HG03575 (cell line): ENCODE measurements around the gene ZNF200.
A peak's percentile ranks its signal among the peaks of the same experiment; 100 is the strongest.
"Not testable (repeated sequence)": the region's sequence is repeated elsewhere in the genome, so short reads cannot be mapped to it uniquely, and the experiment has no call there.

ENCODE experiments used
- ATAC-seq: cut with Tn5 transposase; IDR thresholded peaks from one replicate; pipeline ENCODE4 v1.9.1; 2021; ENCODE audit not compliant: unreplicated experiment, insufficient number of reproducible peaks, low FRiP score; ENCODE audit errors: extremely low read depth

The ZNF200 gene, protein sequence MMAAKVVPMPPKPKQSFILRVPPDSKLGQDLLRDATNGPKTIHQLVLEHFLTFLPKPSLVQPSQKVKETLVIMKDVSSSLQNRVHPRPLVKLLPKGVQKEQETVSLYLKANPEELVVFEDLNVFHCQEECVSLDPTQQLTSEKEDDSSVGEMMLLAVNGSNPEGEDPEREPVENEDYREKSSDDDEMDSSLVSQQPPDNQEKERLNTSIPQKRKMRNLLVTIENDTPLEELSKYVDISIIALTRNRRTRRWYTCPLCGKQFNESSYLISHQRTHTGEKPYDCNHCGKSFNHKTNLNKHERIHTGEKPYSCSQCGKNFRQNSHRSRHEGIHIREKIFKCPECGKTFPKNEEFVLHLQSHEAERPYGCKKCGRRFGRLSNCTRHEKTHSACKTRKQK

DNA sequence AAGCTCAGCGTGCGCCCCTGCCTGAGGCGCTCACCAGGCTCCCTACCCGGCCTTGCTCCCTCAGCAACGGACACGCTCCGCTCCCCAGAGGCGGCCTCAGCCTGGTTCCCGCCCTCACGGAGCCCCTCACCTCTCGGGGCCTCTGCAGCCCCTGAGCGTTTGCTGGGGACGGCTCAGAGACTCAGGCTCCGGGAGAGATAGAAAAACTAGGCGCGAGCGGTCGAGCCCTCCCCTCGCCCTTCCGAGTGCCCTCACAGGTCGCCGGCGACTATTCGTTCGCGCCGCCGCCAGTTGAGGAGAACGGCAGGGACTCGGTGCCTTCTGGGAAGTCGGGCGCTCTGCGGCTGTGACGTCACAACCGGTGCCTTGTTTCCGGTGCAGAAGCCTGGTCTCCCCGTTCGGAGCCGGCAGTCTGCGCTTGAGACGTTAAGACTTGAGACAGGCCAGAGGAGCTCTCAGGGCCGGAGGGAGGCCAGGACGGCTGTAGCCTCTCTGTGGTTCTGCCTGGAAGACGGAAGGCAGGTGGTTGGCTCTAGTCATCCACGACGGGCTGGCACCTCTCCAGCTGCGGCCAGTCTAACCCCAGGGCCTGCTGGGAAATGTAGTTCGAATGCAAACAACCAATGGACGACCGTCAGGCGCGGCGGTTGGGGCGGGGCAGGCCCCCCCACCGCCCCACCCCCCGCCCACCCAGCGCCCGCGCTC, at the start of gene ZNF200:
Gene ZNF200 (minus strand): TSS at position 302 of the 705 bp plus-strand sequence. CDS start 1,403 bp downstream, outside the sequence.
- ATAC-seq: no peak

DNA sequence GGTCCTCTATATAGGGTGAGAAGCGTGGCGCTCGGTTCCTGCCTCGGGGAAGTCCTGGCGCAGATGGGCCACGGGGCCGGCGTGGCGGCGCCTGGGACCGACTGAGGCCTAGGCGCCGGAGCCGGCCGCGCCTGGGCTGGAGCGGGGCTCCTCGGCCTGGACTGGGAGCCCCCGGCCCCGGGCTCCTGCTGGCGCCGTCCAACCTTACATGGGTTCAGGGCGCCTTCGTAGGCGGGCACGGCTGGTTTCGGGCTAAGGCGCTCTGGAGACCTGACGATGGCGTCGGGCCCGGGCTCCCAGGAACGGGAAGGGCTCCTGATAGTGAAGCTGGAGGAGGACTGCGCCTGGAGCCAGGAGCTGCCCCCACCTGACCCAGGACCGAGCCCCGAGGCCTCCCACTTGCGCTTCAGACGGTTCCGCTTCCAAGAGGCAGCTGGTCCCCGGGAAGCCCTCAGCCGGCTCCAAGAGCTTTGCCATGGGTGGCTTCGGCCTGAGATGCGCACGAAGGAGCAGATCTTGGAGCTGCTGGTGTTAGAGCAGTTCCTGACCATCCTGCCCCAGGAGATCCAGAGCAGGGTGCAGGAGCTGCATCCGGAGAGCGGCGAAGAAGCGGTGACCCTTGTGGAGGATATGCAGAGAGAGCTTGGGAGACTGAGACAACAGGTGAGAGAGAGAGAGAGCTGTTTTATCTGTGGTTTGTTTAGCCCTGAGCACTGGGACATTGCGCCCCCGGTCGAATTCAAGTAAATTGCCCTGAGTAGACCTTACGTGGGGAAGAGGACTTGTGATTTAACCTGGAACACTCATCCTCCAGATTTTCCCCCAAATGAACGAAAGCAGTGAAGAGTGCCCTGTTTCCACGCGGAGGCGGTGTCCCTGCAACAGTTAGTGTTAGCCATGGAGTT, 48.8 kb upstream of the ZNF200 start:
- ATAC-seq: no peak

DNA sequence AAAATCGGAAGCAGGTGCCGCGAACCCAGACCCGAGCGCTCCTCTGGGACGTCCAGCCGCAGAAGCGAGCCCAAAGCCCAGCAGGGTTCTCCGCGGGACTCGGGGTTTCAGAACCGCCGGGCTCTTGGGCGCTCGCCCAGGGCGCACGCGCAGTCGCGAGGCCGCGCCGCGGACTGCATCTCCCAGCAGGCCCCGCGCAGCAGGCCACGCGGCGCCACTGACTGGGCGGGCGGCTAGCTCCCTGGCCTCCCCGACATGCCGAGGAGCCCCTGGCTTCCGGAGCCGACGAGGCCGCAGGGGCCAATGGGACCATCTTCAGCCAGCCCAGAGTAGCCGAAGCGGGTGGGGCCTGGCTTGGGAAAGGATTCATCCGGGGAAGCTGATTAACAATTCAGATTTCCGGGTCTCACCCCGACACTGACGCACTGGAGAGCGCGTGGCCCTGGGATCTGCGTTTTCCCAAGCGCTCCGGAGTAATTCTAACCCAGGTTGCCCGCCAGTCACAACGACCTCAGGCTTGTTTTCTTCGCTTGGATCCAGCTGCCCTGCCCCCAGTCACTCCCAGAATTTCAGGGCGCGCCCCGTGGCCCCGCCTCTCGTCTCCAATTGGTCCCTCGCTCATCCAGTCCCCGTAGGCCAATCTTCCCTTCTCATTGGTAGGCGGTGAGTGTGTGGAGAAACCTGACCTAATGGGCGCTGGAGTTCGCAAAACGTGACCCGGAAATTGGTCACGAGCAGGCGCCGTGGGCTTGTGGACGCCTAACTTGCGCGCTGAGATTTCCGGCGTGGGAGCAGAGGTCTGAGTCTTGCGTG, 48.0 kb upstream of the ZNF200 start, which contains the start of gene ZNF263:
Gene ZNF263 (plus strand): TSS at position 762 of the 813 bp plus-strand sequence. CDS start 328 bp downstream, outside the sequence.
- ATAC-seq: peak; percentile 32

DNA sequence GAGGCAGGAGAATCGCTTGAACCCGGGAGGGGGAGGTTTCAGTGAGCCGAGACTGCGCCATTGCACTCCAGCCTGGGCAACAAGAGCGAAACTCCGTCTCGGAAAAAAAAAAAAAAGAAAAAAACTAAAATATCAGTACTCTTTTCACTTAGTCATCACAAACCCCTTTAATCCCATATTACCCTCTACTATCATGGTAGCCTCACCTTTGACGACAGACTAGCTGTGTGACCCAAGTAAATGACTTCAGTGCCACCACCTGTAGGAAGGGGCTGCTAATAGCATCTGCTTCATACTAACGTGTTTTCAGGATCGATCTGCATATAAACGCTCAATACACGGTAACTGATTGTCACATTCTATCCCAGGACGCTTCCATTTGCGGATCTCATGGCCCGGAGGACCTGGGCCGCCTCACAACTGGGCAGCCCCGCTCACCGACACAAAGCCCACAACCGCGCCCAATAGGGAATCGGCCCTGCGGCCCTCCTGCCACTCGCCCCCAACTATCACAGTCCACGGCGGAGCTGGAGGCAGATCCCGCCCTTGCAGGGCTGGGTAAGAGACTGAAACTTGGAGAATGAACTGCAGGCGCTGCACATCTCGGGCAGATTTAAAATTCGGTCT, 47.3 kb upstream of the ZNF200 start:
- ATAC-seq: no peak

DNA sequence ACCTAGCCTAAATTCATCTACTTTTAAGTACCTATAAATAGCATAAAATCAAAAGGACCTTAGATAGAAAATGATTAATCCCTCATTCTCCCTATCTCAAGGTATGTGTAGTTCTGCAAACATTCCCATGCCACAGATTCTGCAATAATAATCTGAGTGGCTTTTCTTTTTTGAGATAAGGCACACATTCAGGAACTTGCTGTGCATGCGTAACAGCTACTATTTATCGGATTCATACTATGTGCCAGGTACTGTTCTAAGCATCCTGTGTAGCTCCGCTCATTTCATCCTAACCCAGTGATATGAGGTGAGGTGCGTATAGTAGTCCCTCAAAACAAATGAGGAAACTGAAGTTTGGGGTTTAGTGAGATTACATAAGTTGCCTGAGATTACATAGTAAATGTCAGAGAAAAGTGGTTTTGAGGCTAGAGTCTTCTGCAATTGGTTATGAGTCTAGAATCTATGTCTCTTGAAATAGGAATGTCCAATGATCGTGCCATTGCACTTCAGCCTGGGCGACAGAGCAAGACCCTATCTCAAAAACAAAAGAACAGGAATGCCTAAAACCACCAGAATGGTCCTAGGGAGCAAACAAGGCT, 46.4 kb upstream of the ZNF200 start:
- ATAC-seq: no peak

DNA sequence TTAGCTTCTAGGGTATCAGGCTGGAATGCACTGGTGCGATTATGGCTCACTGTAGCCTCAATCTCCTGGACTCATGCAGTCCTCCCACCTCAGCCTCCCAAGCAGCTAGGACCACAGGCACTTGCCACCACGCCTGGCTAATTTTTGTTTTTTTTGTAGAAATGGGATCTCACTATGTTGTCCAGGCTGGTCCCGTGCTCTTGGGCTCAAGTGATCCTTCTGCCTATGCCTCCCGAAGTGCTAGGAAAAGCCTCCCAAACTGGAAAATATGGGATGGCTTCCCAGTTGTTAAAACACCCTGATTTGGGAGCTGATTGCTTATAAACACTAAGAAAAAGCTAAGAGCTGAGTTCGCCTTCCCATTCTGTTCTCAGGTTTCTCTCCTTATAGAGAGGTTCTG, 41.7 kb upstream of the ZNF200 start:
- ATAC-seq: no peak

DNA sequence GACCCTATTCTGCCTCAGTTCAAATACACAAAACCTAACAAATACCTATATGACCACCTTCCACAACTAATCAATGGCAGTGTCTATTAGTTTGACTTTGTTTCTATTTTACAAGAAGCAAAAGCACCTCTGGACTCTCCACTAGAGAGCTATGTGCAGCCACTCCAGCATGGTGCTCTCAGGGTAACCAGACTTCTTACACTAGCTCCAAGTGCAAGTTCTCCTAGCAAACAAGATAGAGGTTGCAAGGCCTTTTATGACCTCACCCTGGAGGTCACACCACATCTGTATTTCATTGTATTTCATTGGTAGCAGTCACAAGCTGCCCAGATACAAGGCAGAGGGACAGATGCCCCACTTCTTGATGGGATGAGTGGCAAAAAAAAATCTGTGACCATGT, 40.0 kb upstream of the ZNF200 start:
- ATAC-seq: no peak

DNA sequence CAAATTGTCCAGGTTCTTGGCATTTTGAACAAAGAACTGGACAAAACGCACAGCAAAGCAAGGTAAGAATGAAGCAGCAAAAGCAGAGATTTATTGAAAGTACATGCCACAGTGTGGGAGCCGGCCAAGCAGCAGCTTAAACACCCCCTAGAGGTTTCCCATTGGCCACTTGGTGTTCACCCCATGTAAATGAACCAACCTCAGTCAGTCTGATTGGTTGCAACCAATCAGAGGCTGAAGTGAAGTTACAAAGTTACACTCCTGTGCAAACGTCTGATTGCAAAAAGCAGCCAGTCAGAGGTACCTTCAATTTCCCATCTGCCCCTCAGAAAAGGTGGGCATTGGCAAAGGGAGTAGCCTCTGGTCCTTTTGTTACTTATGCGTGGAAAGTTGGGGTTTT, 39.5 kb upstream of the ZNF200 start:
- no peak for ATAC-seq

DNA sequence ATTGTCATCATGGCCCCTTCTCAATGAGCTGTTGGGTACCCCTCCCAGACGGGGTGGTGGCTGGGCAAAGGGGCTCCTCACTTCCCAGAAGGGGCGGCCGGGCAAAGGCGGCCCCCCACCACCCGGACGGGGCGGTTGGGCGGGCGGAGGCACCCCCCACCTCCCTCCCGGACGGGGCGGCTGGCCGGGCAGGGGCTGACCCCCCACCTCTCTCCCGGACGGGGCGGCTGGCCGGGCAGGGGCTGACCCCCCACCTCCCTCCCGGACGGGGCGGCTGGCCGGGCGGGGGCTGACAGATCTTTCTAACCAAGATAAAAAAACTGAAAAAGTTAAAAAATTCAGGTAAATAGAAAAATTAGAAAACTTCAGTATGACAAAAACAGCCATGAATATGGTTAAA, 36.3 kb upstream of the ZNF200 start:
- not testable (repeated sequence) for ATAC-seq

DNA sequence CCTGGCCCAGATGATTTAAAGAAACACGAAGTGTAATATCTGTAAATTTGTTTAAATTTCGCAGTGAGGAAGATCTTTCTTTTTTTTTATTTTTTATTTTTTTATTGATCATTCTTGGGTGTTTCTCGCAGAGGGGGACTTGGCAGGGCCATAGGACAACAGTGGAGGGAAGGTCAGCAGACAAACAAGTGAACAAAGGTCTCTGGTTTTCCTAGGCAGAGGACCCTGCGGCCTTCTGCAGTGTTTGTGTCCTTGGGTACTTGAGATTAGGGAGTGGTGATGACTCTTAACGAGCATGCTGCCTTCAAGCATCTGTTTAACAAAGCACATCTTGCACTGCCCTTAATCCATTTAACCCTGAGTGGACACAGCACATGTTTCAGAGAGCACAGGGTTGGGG, 35.8 kb upstream of the ZNF200 start:
- not testable (repeated sequence) for ATAC-seq

DNA sequence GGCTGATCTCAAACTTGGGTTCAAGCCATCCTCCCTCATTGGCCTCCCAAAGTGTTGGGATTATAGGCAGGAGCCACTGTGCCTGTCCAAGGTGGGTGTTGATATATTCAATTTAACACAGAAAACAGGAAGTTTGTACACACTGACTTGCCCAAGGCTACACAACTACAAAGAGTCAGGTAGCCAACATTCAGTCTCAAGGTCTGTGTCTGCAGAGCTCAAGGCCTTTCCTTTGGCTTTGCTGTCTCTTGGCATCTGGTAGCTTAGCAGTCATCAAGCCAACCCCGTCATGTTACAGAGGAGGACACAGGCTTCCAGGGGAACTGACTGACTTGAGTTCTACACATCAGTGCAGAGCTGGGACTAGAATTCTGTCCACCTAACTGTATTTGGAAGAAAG, 33.3 kb upstream of the ZNF200 start:
- no peak for ATAC-seq

DNA sequence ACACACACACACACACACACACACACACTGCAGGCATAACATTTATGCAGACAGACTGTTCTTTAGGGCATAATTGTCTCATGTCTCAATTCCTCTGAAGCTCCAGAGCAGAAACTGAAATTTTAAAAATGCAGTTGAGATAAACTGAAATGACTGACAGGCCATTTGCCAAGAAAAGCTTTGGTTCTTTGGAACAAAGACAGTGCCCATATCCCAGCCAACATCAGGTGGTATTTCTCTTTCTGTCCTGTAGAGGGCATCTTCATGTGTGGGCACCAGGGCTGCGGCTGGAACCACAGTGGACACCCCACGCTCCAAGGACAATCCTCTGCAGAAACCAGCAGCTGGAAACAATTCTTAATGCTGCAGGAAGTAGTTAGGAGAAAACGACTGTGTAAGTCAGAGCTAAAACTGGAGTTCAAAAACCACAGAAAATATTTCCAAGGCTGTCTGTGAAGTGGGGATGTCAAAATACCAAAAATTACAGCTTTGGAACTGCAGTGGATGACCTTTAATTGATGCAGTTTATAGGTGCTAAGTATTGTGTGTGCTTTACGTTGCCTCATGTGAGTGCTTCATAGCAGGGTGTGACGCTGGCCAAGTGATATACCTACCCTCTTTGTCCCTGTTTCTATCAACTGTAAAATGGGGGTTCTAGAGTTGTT, 32.0 kb upstream of the ZNF200 start:
- no peak for ATAC-seq

DNA sequence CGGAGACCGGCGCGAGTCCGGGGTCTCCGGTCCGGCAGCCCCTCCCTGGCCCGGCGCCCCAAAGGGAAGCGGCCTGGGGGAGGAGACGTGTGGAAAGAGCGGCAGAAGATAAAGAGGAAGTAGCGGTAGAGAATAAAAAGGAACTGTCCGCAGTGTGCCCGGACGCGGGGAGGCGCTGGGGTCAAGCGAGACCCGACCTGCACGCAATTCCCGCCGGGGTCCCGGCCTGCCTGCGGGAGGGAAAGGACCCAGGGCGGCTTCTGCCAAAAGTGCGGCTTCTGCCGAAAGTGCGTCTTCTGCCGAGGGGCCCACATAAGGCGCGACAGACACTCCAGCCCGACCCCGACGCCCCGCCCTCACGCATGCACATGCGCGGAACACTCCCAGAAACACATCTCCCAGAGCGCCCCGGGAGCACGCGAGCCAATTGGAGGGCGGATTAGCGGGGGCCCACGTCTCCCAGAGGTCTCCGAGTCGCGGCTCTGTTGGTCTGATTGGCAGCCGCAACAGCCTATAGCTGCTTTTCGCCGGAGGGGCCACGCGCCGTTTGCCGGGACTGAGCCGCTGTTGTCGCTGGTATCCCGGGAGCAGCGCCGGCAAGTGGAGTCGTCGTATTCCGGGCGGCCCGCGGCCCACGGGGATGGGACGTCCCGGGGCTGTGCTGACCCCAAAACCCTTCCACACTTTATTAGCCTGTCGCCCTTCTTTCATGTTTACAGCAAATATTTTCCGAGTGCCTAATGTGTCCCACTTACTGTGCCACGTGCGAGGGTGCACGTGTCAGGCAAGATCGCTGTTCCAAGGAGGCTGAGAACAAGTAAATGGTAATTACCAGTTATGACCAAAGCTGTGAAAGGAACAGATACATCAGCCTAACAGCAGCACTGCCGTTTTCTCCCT, 29.4 kb upstream of the ZNF200 start:
- ATAC-seq: peak; percentile 52

DNA sequence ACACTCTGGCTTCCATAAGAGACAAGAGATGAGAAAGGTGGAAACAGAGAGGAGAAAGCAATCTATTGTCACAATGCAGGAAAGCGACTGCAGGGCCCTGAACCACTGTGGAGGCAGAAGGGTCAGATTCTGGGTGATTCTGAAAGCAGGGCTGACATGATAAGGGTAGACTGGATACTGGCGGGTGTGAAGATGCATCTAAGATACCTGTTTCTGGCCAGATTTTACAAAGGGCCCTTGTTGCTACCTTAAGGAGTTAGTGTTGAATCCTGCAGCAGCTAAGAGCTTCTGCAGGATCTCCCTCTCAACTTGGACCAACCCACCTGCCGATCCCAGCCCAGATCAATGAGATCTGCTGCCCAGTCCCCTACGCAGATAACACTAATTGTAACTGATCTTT, 27.6 kb upstream of the ZNF200 start:
- no peak for ATAC-seq

DNA sequence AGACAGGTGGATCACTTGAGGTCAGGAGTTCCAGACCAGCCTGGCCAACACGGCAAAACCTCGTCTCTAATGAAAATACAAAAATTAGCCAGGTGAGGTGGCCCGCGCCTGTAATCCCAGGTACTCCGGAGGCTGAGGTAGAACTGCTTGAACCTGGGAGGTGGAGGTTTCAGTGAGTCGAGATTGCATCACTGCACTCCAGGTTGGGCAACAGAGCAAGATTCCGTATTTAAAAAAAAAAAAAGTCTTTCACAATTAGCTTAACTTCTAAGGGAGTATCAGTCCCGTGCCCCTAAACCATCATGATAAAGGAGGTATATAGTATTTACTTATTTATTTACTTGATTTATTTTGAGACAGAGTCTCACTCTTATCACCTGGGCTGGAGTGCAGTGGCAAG, 24.9 kb upstream of the ZNF200 start:
- ATAC-seq: no peak

DNA sequence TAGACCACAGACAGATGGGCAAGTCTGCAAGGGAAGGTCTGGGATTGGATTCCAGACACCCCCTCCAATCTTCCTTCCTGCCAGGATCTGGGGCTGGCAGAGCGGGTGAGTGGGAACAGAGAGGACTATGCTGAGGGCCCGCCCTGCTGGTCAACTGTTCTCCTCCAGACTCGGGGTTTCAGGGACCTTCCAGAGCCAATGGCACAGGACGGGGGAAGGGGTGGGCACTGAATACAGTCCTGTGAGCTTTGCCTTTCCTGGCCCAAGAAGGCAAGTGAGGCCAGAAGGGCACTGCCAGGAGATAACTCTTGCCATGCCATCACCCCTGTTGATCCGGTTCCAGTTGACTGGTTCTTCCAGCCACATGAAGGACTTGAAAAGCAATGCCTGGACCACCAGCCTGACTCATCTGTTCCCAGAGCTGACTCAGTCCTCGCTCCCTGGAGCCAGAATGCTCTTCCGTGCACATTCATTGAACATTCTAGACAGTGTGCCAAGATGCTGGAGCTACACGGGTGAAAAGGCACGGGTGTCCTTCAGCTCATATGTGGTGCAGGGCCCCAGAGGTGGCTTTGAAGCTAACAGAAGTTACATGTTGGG, 22.0 kb upstream of the ZNF200 start:
- ATAC-seq: no peak
